WERI-Rb-1 (cell line): Measurements from ENCODE around the gene UBE2O.

Experiments
- DNase-seq: peaks from one replicate; pipeline ENCODE4 v3.0.0-alpha.2; 2020
- H3K27ac ChIP-seq: fragments of 250-450 bp; sonication (Bioruptor Pico); 2 replicates; pipeline ENCODE4 v1.5.1; 2020; ENCODE audit warnings: mild to moderate bottlenecking, moderate library complexity
- H3K27me3 ChIP-seq: fragments of 250-450 bp; sonication (Bioruptor Pico); 2 replicates; pipeline ENCODE4 v1.5.1; 2021; ENCODE audit warnings: mild to moderate bottlenecking, low read depth, moderate library complexity; ENCODE audit not compliant: insufficient read depth, severe bottlenecking
- H3K36me3 ChIP-seq: fragments of 250-450 bp; sonication (Bioruptor Pico); 2 replicates; pipeline ENCODE4 v1.5.1; 2020; ENCODE audit warnings: mild to moderate bottlenecking, moderate library complexity
- H3K4me3 ChIP-seq: 2 replicates; pipeline ENCODE4 v1.5.1; 2011; ENCODE audit warnings: low read depth, mild to moderate bottlenecking, control low read depth, low read length
- H3K9me3 ChIP-seq: fragments of 250-450 bp; sonication (Bioruptor Pico); 2 replicates; pipeline ENCODE4 v1.5.1; 2021; ENCODE audit warnings: mild to moderate bottlenecking, moderate library complexity; ENCODE audit not compliant: severe bottlenecking
- CTCF ChIP-seq: IDR thresholded peaks from 2 replicates; pipeline ENCODE4 v1.5.1; 2011; ENCODE audit warnings: low read depth, mild to moderate bottlenecking, control low read depth, inconsistent platforms, low read length

The UBE2O gene

DNA sequence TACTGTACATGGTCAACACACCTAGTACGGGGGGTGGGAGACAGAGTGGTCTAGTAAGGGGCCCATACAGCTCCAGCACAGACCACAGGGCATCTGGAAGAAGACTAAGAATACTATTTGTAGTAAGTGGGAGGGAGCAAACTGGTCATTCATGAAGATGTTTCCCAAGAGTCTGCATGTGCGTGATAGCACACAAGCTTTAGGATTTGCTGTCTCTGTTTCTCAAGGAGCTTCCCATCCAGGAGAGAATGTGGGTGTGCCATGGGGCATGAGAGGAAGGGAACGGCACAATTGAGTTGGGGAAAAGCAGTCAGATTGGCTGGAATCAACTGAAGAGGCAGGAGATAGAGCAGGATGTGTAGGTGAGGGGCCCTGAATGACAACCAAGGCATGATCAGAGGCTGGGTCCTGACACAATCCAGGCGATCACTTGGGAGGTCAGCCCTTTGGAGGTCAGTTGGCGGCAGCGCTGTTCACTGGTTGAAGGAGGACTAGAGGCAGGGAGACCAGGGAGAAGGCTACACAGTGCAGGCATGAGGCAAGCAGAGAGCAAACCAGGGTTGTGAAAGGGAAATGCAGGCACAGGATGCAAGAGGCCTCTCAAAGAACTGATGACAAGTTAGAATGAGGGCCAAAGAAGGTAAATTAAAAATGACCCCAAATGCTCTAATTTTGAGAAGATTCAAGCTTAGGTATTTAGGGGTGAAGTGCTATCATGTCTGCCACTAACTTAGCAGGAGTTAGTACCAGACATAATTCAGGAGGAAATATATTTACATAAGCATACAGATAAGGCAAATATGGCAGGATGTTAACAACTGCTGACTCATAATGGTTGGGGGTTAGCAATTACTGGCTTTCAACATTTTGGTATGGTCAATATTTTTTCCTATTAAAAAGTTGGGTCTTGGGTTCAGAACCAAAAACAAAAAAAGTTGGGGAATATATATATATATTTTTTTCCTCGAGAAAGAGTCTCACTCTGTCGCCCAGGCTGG is 10.3 kb downstream of the UBE2O start:
- Histone ChIP-seq H3K27ac (no peak overlapping the region), H3K9me3 (no peaks in the 10 kb centered on the region), H3K27me3 (no peaks in the 10 kb centered on the region), H3K4me3 (no peak overlapping the region), H3K36me3 (peaks cover 14% of the 10 kb centered on the region)
- DNase-seq = no peak
- TF ChIP-seq CTCF = no peak

DNA sequence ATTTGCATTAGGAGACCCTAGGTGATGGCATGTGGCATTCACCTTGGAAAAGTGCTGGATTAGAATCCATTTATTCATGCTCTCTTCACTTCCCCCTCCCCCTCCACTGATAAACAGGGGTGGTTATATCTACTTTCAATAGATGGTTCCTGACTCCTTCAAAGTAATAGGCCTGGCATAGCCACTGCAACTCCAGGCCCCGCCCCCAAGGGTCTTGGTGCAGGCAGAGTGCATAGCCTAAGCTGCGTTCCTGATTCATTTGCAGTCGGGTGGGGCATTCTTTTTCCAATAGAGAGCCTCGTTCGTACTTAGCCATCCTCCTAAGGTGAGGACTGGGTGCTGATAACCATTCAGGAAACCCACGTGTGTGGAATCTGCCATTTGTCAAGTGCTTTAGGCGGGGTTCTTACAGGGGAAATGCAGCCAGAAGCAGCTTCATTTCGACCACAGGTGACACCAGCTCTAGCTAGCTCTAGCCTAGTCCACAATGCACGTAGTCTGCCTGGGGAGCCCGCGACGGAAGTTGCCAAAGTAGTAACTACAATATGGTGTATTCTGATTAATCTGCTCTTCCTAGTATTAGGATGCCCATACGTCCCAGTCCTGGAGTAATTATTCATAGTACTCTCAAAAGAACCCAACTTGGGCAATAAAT is 11.1 kb downstream of the UBE2O start:
- no peaks in the 10 kb centered on the region for H3K27me3 ChIP-seq
- H3K27ac ChIP-seq = no peak overlapping the region
- no peak overlapping the region for H3K4me3 ChIP-seq
- TF ChIP-seq CTCF = no peak
- DNase-seq = no peak
- peaks cover 16% of the 10 kb centered on the region for H3K36me3 ChIP-seq
- no peaks in the 10 kb centered on the region for H3K9me3 ChIP-seq

GRCh38 chr17:76440751-76441362 is 12.1 kb downstream of the UBE2O start:
- no peak overlapping the region for H3K27ac ChIP-seq
- H3K27me3 ChIP-seq = no peaks in the 10 kb centered on the region
- no peak for DNase-seq
- no peak for TF ChIP-seq CTCF
- H3K36me3 ChIP-seq = peaks cover 18% of the 10 kb centered on the region
- H3K9me3 ChIP-seq = no peaks in the 10 kb centered on the region
- no peak overlapping the region for H3K4me3 ChIP-seq

- no peak overlapping the region for H3K4me3 ChIP-seq
- no peak for DNase-seq
- no peaks in the 10 kb centered on the region for H3K9me3 ChIP-seq
- peaks cover 18% of the 10 kb centered on the region for H3K36me3 ChIP-seq
- no peak for TF ChIP-seq CTCF
- H3K27me3 ChIP-seq = no peaks in the 10 kb centered on the region
- no peak overlapping the region for H3K27ac ChIP-seq
Observed at GRCh38 chr17:76439314-76439928, 13.5 kb downstream of the UBE2O start.

GRCh38 chr17:76438906-76439305 is 14.0 kb downstream of the UBE2O start:
- H3K4me3 ChIP-seq = no peak overlapping the region
- H3K9me3 ChIP-seq = no peaks in the 10 kb centered on the region
- H3K36me3 ChIP-seq = peaks cover 12% of the 10 kb centered on the region
- H3K27me3 ChIP-seq = no peaks in the 10 kb centered on the region
- DNase-seq = no peak
- no peak overlapping the region for H3K27ac ChIP-seq
- no peak for TF ChIP-seq CTCF
